Posterior cingulate gyrus (tissue), 11 donors: Measurements from ENCODE around the gene ZDHHC8.

Experiments used
- DNase-seq, 10 donors: peaks; one replicate each; pipeline versions ENCODE4 v3.0.0 to v3.0.0-alpha.2; 2020 to 2021; ENCODE audit warnings: mixed read lengths in 3 of 10
- intact Hi-C: fragments of 100-400 bp; cut with DNase I; formaldehyde crosslinking; loops from one replicate; pipeline ENCODE4 v1.15.1; 2023

ZDHHC8 gene

DNA sequence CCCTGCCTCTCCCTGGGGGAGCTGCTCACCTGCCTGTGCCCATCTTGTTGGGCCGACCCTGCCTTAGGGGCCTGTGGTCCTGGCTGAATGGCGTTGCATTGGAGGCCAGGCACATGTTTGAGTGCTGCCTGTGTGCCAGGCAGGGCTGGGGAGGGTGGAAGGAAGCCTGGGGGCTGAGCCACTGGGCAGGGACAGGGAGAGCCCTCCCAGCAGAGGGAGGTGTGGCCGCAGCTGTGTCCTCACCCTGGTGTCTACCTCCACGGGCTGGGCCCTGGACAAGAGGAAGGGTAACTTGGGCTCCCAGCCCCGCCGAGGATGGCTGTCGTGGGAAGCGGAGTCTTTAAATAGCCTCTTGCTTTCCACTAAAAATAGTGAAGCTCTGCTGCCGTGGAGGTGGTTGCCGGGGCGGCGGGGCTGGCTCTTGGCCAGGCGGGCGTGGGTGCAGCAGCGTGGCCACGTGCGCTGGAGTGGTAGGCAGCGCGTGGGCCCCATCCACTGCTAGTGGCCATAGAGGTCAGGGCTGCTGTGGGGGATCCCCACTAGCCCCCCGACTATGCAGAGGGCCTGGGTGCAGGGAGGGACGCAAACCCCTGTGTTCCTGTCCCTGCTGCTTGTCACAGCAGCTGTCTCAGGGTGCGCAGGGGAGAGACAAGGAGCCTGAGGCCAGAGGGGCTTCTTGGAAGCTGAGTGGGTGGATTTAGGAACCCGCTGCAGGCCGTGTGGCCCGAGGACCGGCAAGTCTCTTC, 6.2 kb downstream of the ZDHHC8 start:
- intact Hi-C loops = no loop called here

DNA sequence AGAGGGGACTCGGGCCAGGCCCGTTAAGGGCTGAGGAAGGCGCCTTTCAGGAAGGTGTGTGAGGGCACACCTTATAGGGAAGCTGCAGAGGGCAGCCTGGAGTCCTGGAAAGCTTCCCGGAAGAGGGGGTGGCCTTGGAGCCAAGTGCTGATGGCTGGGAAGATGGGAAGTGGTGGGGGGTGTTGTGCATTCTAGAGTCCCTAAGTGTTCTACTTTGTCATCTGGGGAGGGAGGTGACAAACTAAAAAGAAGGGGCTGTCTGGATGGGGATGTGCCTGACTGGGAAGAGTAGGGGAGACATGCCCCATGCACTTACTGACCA, 6.8 kb downstream of the ZDHHC8 start:
- intact Hi-C loops = no loop called here

More for the DNA sequence above, 6.2 kb downstream of the ZDHHC8 start:
- DNase-seq = peak in 8 of 10 donors; percentile 62 to 96 (median 78)

DNA sequence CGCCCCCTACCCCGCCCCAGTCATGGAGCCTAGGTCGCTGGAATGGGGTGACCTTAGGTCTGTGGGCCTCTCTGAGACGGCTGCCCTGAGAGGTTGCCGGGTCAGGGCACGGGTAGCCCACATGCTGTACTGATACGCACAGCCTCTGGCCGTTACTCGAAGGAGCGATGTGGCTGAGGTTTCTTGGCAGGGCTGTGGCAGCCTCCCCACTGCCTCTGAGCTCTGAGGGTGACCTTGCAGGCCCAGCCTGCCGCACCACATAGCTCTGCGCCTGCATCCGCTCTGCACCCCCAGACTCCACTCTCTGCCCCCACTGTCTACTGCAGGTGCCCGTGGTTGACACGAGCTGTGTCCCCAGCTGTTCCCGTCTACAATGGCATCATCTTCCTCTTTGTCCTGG, 7.3 kb downstream of the ZDHHC8 start:
- intact Hi-C loops = no loop called here
- no peak for DNase-seq

More for the DNA sequence above, 6.8 kb downstream of the ZDHHC8 start:
- peak in 4 of 10 donors; percentile 50 to 93 (median 68) for DNase-seq

DNA sequence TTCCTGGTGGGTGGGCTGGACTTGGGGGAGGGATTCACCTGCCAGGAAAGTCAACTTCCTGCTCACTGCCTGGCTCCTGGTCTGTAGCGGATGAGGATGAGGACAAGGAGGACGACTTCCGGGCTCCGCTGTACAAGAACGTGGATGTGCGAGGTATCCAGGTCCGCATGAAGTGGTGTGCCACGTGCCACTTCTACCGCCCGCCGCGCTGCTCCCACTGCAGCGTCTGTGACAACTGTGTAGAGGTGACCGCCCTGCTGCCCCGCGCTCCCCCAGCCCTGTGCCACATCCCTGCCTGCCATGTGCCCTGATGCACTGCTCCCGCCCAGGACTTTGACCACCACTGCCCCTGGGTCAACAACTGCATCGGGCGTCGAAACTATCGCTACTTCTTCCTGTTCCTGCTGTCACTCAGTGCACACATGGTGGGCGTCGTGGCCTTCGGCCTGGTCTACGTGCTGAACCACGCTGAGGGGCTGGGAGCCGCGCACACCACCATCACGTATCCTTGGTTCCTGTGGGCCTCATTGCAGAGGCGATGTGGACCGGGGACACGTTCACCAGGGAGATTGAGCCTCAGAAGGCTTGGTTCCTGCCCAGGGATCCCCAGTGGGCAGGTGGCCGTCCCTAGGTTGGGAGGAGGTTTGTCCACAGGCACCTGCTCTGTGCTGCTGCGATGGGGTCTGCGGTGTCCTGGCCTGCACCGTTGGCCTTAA, 7.9 kb downstream of the ZDHHC8 start:
- intact Hi-C loops = no loop called here
- DNase-seq = no peak

DNA sequence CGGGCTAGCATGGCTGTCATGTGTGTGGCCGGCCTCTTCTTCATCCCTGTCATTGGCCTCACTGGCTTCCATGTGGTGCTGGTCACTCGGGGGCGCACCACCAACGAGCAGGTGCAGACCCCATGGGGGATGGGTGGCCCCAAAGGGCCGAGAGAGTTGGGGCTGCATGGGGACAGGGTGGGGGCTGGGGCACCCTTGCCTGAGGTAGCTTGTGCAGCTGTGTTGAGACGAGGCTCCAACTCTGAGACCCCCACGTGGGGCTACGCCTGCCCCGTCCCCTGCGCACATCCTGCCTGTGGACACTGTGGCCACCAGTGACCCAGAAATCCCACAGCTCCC, 8.5 kb downstream of the ZDHHC8 start:
- intact Hi-C loops = no loop called here
- no peak for DNase-seq

DNA sequence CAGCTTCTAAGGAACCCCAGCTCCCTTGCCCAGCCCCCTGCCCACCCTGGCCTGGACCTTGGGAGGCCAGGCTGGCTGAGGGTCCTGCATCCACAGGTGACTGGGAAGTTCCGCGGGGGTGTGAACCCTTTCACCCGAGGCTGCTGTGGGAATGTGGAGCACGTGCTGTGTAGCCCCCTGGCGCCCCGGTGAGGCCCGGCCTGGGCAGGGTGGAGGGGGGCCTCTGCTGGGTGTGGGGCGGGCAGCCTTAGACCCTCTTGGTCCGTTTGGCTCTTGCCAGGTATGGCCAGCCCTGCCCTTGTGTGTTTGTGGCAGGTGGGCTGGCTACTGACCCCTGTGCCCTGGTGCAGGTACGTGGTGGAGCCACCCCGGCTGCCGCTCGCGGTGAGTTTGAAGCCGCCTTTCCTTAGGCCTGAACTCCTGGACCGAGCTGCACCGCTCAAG, 8.9 kb downstream of the ZDHHC8 start:
- intact Hi-C loops = no loop called here
- no peak for DNase-seq

DNA sequence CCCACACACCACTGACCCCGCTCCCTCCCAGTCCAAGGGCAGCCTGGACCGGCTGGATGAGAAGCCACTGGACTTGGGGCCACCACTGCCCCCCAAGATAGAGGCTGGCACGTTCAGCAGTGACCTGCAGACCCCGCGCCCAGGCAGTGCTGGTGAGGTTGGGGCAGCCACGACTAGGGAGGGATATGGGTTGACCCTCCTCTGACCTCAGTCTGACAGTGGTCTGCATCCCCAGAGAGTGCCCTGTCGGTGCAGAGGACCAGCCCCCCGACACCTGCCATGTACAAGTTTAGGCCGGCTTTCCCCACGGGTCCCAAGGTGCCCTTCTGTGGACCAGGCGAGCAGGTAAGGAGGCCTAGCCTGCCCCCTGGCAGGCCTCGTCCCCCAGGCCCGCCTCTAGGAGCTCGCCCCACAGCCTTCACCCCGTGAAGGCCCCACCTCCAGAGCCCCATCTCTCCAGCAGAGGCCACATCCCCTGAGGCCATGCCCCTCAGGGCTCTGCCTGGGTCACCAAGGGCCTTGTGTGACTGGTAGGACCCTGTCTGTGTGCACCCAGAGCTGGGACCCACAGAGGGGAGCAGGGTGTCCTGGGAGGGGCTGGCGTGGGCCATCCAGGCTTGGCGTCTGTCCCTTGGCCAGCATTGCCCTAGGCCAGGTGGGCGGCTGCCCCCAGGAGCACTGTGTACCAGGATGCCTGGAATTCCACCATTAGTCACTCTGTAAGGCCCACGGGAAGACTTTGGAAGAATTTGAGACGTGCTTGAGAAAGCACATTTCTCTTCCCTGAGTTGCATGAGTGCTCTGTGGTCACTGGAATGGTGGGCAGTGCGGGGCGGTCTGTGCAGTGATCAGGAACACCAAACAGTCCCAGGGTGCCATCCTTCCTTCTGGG, 9.8 kb downstream of the ZDHHC8 start:
- intact Hi-C loops = no loop called here
- DNase-seq = no peak

DNA sequence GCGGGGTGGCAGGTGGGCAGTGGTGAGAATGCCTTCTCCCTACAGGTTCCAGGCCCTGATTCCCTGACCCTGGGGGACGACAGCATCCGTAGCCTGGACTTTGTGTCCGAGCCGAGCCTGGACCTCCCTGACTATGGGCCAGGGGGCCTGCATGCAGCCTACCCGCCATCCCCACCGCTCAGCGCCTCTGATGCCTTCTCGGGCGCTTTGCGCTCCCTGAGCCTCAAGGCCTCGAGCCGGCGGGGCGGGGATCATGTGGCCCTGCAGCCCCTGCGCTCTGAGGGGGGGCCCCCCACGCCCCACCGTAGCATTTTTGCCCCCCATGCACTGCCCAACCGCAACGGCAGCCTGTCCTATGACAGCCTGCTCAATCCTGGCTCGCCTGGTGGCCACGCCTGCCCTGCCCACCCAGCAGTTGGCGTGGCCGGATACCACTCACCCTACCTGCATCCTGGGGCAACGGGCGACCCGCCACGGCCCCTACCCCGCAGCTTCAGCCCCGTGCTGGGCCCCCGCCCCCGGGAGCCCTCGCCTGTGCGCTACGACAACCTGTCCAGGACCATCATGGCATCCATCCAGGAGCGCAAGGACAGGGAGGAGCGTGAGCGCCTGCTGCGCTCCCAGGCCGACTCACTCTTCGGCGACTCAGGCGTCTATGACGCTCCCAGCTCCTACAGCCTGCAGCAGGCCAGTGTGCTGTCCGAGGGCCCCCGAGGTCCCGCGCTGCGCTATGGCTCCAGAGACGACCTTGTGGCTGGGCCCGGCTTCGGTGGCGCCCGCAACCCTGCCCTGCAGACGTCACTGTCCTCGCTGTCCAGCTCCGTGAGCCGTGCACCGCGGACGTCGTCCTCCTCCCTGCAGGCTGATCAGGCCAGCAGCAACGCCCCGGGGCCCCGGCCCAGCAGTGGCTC, 11.4 kb downstream of the ZDHHC8 start:
- intact Hi-C loops = no loop called here
- no peak for DNase-seq

DNA sequence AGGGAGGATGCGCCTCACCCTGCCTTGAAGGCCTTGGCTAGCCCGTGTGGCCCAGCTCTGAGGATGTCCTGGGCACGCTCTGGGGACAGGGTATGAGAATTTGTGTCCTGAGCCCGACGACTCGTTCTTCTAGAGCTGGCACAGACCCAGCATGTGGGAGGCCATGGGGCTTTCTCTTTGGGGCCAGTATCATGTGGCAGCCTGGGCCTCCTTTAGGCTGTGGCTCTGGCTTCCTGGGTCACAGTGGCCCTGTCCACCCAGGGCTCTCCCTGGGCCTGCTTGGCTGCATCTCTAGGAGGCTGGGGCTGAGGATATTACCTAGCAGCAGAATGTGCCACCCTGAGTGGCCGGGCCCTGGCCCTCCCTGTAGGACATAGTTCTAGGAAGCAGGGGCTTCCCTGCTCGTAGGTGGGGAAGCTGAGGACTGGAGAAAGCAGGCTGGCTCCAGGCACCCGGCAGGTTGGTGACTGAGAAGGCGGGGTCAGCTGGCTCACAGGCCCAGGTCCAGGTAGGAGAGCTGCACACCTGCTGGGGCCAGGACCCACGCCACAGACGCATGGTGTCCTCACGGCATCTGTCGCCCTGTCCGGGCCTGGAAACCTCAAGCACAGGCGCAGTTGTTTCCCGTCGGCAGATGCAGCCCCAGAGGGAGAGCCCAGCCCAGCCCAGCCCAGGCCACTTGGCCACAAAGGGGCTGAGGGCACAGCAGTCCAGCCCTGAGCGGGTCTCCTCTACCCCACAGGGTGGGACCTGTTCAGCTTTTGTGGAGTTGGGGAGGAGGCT, 12.5 kb downstream of the ZDHHC8 start:
- DNase-seq = no peak
- intact Hi-C loops = no loop called here

DNA sequence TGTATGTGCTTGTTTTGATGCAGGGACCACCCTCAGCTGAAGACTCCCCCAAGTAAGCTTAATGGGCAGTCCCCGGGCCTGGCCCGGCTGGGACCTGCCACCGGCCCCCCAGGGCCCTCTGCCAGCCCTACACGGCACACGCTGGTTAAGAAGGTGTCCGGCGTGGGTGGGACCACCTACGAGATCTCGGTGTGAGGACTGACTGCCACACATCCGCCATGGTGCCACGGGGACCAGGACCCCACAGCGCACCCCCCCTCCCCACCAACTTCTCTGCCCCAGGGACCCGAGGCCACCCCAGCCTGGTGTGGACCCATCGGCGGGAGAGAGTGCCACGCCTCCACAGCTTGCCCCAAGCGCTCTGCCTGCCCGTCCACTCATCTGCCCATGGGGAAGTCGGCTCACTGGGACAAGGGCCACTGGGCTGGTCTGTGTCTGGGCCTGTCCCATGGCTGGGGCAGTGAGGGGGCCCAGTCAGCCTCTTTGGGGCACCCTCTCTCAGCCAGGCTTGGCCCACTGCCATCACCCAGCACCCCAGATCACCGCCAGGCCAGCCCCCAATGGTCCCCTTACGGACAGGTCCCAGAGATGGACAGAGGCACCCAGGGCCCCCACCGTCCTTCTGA, 13.7 kb downstream of the ZDHHC8 start:
- intact Hi-C loops = no loop called here
- no peak for DNase-seq

DNA sequence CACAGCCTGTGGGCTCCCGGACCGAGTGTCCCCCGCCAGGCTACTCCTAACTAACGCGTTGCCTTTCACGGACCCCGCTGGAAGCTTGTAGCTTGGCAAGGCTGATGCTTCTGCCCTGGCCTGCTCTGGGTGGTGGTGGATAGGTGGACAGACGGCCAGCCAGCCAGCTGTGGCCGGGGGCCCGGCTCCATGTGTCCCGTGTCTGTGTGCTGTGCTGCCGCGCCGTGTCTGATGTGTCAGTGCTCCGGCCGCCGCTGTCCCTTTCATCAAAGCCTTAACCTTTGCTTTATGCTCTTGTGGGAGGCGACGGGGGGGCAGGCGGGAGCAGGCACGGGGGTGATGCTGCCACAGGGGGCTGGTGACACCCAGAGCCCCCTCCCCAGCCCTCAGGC, 14.2 kb downstream of the ZDHHC8 start:
- DNase-seq = no peak
- intact Hi-C loops = no loop called here

DNA sequence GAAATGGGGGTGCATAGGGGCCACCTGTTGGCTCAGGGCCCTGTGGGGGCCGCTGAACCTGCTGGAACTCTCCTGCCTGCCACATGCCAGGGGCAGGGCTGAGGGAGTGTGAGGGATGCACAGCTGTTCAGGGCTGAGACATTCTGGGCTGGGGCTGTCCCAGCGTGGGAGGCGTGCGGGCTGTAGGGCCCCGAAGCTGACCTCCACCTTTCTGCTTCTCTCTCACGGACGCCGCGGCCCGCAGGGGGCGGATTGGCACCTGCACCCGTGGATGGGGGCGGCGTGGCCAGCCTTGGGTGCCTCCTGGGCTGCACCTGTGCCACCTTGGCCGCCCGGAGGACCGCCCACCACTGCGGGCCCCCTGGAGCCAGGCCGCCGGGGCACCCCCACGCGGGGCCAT, 15.2 kb downstream of the ZDHHC8 start:
- DNase-seq = no peak
- intact Hi-C loops = no loop called here

DNA sequence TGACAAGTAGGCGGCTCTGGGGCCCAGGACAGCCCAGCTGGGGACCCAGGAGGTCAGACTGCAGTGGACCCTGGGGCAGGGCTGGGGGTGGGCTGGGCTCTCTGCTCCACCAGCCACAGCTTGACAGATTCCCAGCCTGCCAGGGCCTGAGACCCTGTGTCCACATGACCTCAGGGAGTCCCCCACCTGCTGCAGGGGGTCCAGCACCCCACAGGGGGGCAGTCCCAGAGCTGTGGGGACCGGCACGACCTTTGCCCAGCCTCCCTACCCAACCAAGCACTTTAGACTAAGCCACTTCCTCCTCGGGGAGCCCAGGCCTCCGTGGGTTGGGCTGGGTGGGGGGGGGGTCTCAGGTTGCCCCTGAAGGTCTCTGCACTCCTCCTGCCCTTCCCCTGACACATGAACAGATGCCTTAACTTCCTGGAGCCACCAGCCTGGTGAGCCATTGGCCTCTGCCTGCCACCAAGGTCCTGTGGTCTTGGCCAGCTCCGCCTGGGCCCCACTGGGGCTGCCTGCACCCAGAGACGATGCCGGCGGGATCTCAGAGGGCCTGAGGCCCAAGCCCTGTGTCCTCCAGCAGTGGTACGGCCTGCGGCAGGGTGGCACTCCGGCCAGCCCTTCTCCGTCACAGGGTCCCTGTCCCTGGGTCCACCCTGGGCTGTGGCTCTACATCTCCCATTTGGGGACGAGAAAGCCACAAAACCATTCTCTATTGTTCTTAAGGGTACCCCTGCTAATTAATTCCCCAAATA, 15.8 kb downstream of the ZDHHC8 start:
- DNase-seq = no peak
- intact Hi-C loops = no loop called here

DNA sequence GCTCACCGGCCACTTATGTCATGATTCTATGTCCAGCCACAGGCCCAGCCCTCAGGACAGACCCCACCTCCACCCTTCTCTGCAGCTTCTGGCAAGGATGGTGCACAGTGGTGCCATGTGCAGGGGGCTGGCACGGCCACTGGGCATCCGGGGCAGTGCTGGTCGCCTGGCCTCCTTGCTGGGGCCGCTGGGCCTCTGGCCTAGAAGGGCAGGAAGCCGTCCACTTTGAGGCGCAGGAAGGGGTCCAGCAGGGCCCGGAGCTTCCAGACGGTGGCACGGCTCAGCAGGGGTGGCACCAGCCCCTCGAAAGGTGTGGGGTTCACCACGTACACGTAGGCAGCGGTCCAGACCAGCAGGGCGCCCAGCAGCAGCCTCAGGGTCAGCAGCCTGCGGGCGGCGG, 16.8 kb downstream of the ZDHHC8 start:
- intact Hi-C loops = no loop called here
- DNase-seq = no peak

DNA sequence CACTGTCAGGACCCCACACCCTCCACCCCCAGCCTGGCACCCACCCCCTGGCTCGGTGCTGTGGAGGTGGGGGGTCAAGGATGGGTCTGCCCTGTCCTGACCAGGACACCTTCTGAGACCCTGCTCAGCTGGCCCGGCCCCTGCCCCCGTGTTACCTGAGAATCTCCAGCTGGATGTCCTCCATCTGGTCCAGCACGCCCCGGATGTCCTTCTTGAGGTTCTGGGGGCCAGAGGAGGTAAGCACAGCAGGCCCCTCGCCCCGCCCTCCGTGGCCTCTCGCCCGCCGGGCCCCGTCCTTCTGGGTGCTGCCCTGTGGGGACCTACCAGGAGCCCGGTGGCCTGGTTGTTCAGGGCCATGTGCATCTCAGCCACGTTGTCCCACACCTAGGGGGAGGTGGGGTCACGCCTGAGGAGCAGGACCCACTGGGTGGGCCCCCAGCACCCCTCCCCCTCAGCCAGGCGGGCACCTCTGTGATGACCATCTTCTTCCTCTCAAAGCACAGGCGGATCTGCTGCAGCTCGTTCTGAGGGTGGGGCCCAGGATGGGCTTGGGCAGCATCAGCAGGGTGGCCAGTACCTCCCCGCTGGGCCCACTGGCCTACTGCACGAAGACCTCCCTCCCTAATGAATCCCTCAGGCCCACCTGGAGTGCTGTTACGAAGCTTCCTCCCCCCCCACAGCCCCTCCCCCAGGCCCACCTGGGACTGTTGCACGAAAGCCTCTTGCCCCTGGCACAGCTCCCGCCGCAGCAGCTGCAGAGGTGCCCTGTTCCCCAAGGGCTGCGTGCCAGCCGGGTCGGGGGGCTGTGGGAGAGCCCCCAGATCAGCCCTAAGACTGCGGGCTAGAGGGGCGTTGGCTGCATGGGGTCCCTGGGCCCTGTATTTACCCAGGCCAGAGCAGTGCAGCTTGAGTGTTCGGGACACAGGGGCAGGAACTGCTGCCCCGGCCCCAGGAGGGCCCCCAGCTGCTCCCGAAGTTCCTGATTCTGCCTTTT, 17.9 kb downstream of the ZDHHC8 start:
- DNase-seq = no peak
- intact Hi-C loops = no loop called here

DNA sequence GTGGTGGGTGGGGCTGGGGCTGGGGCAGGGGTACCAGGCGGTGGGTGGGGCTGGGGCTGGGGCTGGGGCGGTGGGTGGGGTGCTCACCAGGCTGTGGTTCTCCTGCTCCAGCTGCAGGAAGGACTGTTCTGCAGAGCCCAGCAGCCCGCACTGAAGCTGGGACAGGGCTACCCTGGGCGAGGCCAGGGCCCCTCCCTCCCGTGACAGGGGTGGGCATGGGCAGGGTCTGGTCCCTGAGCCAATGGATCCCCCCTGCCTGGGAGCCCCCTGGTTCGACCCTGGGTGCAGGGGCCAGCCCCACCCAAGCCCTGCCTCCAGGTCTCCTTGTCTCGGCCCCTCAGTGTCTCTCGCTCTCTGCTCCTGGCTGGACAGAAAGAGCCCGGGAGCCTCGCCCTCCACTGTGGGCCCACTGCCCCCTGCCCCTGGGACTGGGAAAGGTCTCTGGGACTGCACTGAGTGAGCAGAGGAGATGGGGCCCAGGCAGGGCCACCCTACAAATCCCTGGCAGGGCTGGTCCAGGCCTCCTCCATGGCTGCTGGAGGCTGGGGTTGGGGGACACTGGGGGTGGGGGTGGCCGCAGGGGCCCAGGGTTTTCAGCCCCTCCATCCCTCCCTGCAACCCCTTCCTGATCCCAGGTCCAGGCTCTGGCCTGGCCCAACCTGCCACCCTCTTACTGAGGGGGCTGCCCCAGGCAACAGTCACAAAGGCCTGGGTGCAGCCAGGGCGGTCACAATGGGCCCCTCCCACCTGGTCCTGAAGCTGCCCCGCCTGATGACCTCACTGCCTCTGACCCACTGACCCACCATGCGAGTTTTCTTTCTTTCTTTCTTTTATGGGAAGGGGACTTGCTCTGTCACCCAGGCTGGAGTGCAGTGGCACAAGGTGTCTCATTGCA, 19.0 kb downstream of the ZDHHC8 start, which contains the start of gene CCDC188:
Gene CCDC188 (minus strand): TSS at position 675 of the 895 bp plus-strand sequence. CDS start 69 bp downstream, at position 606.
- no peak for DNase-seq
- intact Hi-C loops = no loop called here
